ENCODE data around the gene CYP26B1. TPM values are rescaled to one million over a fixed set of nuclear protein-coding genes. Genes with fewer than 3 reads are reported as not detected.

Gene CYP26B1
- total and polyA plus RNA-seq, 2 donors from 2014 or later = 2.5 to 3.1 TPM

- FAIRE-seq (no peak), DNase-seq (peak in 1 of 5 donors; percentile 50)
- Histone ChIP-seq H3K4me1 (ENCODE audit: control insufficient read depth in 2 of 3, insufficient read depth in 2 of 3, low read depth in 1 of 3, low read length in 3 of 3) (no peaks in the 10 kb centered on the region), H3K4me3 (ENCODE audit: low read length in 3 of 3) (no peak overlapping the region), H3K36me3 (ENCODE audit: control insufficient read depth in 2 of 3, insufficient read depth in 3 of 3, low read length in 3 of 3) (no peaks in the 10 kb centered on the region), H3K9ac (ENCODE audit: low read length in 3 of 3) (no peak overlapping the region), H3K9me3 (ENCODE audit: control insufficient read depth in 2 of 3, insufficient read depth in 1 of 3, low read length in 3 of 3) (no peaks in the 10 kb centered on the region), H3K27ac (ENCODE audit: low read depth in 2 of 2, low read length in 2 of 2) (no peak overlapping the region), H3K27me3 (ENCODE audit: control insufficient read depth, insufficient read depth, low read length) (no peaks in the 10 kb centered on the region)
- TF ChIP-seq CTCF (IDR thresholded peaks at IDR 0.05; ENCODE audit: borderline replicate concordance, extremely low read depth, insufficient read depth) = no peak
- intact Hi-C loops (cut with DNase I) = no loop called here
These were observed 19.4 kb downstream of the CYP26B1 start for GRCh38 chr2:72128059-72128842.

- Histone ChIP-seq H3K4me1 (ENCODE audit: control insufficient read depth in 2 of 3, insufficient read depth in 2 of 3, low read depth in 1 of 3, low read length in 3 of 3) (no peaks in the 10 kb centered on the region), H3K27ac (ENCODE audit: low read depth in 2 of 2, low read length in 2 of 2) (no peak overlapping the region), H3K9me3 (ENCODE audit: control insufficient read depth in 2 of 3, insufficient read depth in 1 of 3, low read length in 3 of 3) (no peaks in the 10 kb centered on the region), H3K4me3 (ENCODE audit: low read length in 3 of 3) (no peak overlapping the region), H3K27me3 (ENCODE audit: control insufficient read depth, insufficient read depth, low read length) (no peaks in the 10 kb centered on the region), H3K36me3 (ENCODE audit: control insufficient read depth in 2 of 3, insufficient read depth in 3 of 3, low read length in 3 of 3) (no peaks in the 10 kb centered on the region), H3K9ac (ENCODE audit: low read length in 3 of 3) (no peak overlapping the region)
- DNase-seq = peak in 1 of 5 donors; percentile 64
- FAIRE-seq = no peak
- intact Hi-C loops (cut with DNase I) = no loop called here
- TF ChIP-seq CTCF (IDR thresholded peaks at IDR 0.05; ENCODE audit: borderline replicate concordance, extremely low read depth, insufficient read depth) = no peak
These were observed 20.1 kb downstream of the CYP26B1 start for GRCh38 chr2:72127401-72128058.

GRCh38 chr2:72126186-72127100 lies 21.2 kb downstream of the CYP26B1 start:
- Histone ChIP-seq H3K9me3 (ENCODE audit: control insufficient read depth in 2 of 3, insufficient read depth in 1 of 3, low read length in 3 of 3) (peaks cover 0 to 2% (median 0%) of the 10 kb centered on the region in 3 donors), H3K4me3 (ENCODE audit: low read length in 3 of 3) (no peak overlapping the region), H3K27ac (ENCODE audit: low read depth in 2 of 2, low read length in 2 of 2) (no peak overlapping the region), H3K4me1 (ENCODE audit: control insufficient read depth in 2 of 3, insufficient read depth in 2 of 3, low read depth in 1 of 3, low read length in 3 of 3) (no peaks in the 10 kb centered on the region), H3K27me3 (ENCODE audit: control insufficient read depth, insufficient read depth, low read length) (no peaks in the 10 kb centered on the region), H3K36me3 (ENCODE audit: control insufficient read depth in 2 of 3, insufficient read depth in 3 of 3, low read length in 3 of 3) (no peaks in the 10 kb centered on the region), H3K9ac (ENCODE audit: low read length in 3 of 3) (no peak overlapping the region)
- no peak for DNase-seq
- no peak for FAIRE-seq
- intact Hi-C loops (cut with DNase I) = no loop called here
- TF ChIP-seq CTCF (IDR thresholded peaks at IDR 0.05; ENCODE audit: borderline replicate concordance, extremely low read depth, insufficient read depth) = no peak

Data from kidney (tissue), 14 donors.